SK-N-SH (cell line): ENCODE results near the gene POC5. TPM values are rescaled to one million over a fixed set of nuclear protein-coding genes. Genes with fewer than 3 reads are reported as not detected.

Source experiments
- CTCF ChIA-PET: fragments of 300-600, 350-600 bp; formaldehyde crosslinking; extraction: SDS; loops from one replicate; lab custom pipeline; 2021; lab: Yijun Ruan, JAX
- POLR2A ChIA-PET: fragments of 350-600 bp; sonication (Branson Sonifier 250); formaldehyde crosslinking; extraction: SDS; loops from one replicate; lab custom pipeline; 2020; ENCODE audit warnings: antibody characterized with exemption, inconsistent platforms; lab: Yijun Ruan, JAX
- DNase-seq: peaks from one replicate; pipeline ENCODE4 v3.0.0; 2012
- H2AFZ ChIP-seq: fragments of 200-600 bp; sonication (generic); 2 replicates; pipeline ENCODE4 v1.8.1; 2016; ENCODE audit warnings: antibody characterized with exemption, mild to moderate bottlenecking, low read depth
- H3F3A ChIP-seq: fragments of 200-600 bp; sonication (generic); replicated peaks from 2 replicates; pipeline ENCODE3; 2016; ENCODE audit warnings: antibody characterized with exemption, mild to moderate bottlenecking; ENCODE audit not compliant: insufficient read depth
- H3K27ac ChIP-seq, 2 experiments: fragments of 200-500 bp in 1 of 2; fragments of 200-600 bp in 1 of 2; sonication (Bioruptor generic) in 1 of 2; sonication (generic), shearing (Covaris generic) in 1 of 2; 2 replicates each; pipeline versions ENCODE4 v1.5.1 to v1.6.1; 2014 to 2016; ENCODE audit warnings: low read depth in 2 of 2, inconsistent platforms in 1 of 2, low read length in 1 of 2, mild to moderate bottlenecking in 1 of 2, mixed read lengths in 1 of 2
- H3K27me3 ChIP-seq: fragments of 200-600 bp; sonication (generic), shearing (Covaris generic); 2 replicates; pipeline ENCODE4 v1.6.1; 2016; ENCODE audit warnings: mixed run types; ENCODE audit not compliant: insufficient read depth
- H3K36me3 ChIP-seq, 2 experiments: fragments of 200-500 bp in 1 of 2; fragments of 200-600 bp in 1 of 2; sonication (Bioruptor generic) in 1 of 2; sonication (generic) in 1 of 2; replicated peaks in 1 of 2; 2 replicates each; pipeline versions ENCODE3 to v1.5.1; 2014 to 2016; ENCODE audit warnings: low read length in 1 of 2, mild to moderate bottlenecking in 1 of 2; ENCODE audit not compliant: insufficient read depth in 2 of 2, control insufficient read depth in 1 of 2
- H3K4me1 ChIP-seq, 2 experiments: fragments of 200-500 bp in 1 of 2; fragments of 200-600 bp in 1 of 2; sonication (Bioruptor generic) in 1 of 2; sonication (generic), shearing (Covaris generic) in 1 of 2; 2 replicates each; pipeline versions ENCODE4 v1.5.1 to v1.6.1; 2014 to 2016; ENCODE audit warnings: low read depth in 1 of 2, low read length in 1 of 2, mixed run types in 1 of 2; ENCODE audit not compliant: insufficient read depth in 2 of 2, control insufficient read depth in 1 of 2
- H3K4me2 ChIP-seq: fragments of 200-600 bp; sonication (generic), shearing (Covaris generic); 2 replicates; pipeline ENCODE4 v1.6.1; 2017; ENCODE audit warnings: mixed run types
- H3K4me3 ChIP-seq, 2 experiments: fragments of 200-500 bp in 1 of 2; fragments of 200-600 bp in 1 of 2; sonication (Bioruptor generic) in 1 of 2; sonication (generic), shearing (Covaris generic) in 1 of 2; 2 replicates each; pipeline versions ENCODE4 v1.5.1 to v1.8.1; 2014 to 2016; ENCODE audit warnings: low read depth in 2 of 2, inconsistent platforms in 1 of 2, low read length in 1 of 2, mild to moderate bottlenecking in 1 of 2, mixed read lengths in 1 of 2, moderate library complexity in 1 of 2
- H3K79me2 ChIP-seq: fragments of 200-600 bp; sonication (generic); 2 replicates; pipeline ENCODE4 v1.8.1; 2017; ENCODE audit warnings: mild to moderate bottlenecking; ENCODE audit not compliant: insufficient read depth
- H3K9ac ChIP-seq: fragments of 200-600 bp; sonication (generic); 2 replicates; pipeline ENCODE4 v1.6.1; 2017; ENCODE audit warnings: mixed run types
- H3K9me2 ChIP-seq: fragments of 200-600 bp; sonication (generic); 2 replicates; pipeline ENCODE4 v1.6.1; 2017; ENCODE audit warnings: mixed run types
- H3K9me3 ChIP-seq: fragments of 200-600 bp; sonication (generic); 2 replicates; pipeline ENCODE4 v1.6.1; 2017; ENCODE audit warnings: mixed run types, mild to moderate bottlenecking, moderate library complexity
- H4K20me1 ChIP-seq: fragments of 200-600 bp; sonication (generic); 2 replicates; pipeline ENCODE4 v1.6.1; 2017; ENCODE audit warnings: mild to moderate bottlenecking, mixed run types; ENCODE audit not compliant: insufficient read depth
- EP300 ChIP-seq, 2 experiments: IDR thresholded peaks; 2 replicates each; pipeline versions ENCODE4 v1.4.0 to v1.6.1; 2012; ENCODE audit warnings: borderline replicate concordance in 1 of 2, low read depth in 1 of 2, low read length in 1 of 2
- FOXJ3 ChIP-seq: sonication (generic); formaldehyde crosslinking; IDR thresholded peaks from 2 replicates; pipeline ENCODE4 v1.5.1; 2020; ENCODE audit warnings: mild to moderate bottlenecking, missing genetic modification reagents
- JUND ChIP-seq: IDR thresholded peaks from 2 replicates; pipeline ENCODE4 v1.4.0; 2012
- MXI1 ChIP-seq: IDR thresholded peaks from 2 replicates; pipeline ENCODE4 v1.6.1; 2012; ENCODE audit warnings: mild to moderate bottlenecking, low read depth, low read length, improper control_type of control experiment
- POLR2AphosphoS5 ChIP-seq: IDR thresholded peaks from 2 replicates; pipeline ENCODE4 v1.6.1; 2012; ENCODE audit warnings: low read depth, low read length
- RAD21 ChIP-seq: IDR thresholded peaks from 2 replicates; pipeline ENCODE4 v1.6.1; 2012; ENCODE audit warnings: mild to moderate bottlenecking, low read length
- RCOR1 ChIP-seq: fragments of 150-350 bp; IDR thresholded peaks from 2 replicates; pipeline ENCODE4 v1.6.1; 2017; ENCODE audit warnings: antibody characterized with exemption, low read length
- WGBS: methylation state at CpG from one replicate; pipeline ENCODE4 v1.1.6; 2017; ENCODE audit warnings: low lambda C conversion rate; 5-methylcytosine and 5-hydroxymethylcytosine counted together
- polyA plus RNA-seq, 3 experiments: library from polyadenylated mRNA; depleted of rRNA; stranded (reverse); fragments of >200 nt; gene quantifications; 2 replicates each; pipeline ENCODE4 v1.2.3, GENCODE V29; 2012
- TF ChIP-seq, protein P1 (sequence below): IDR thresholded peaks from 2 replicates; pipeline ENCODE4; 2012
- TF ChIP-seq, protein P2 (sequence below): fragments of 200-600 bp; sonication (generic); IDR thresholded peaks from 2 replicates; pipeline ENCODE4 v1.6.1; 2017; ENCODE audit warnings: antibody characterized with exemption, mild to moderate bottlenecking, moderate library complexity

The POC5 gene
- polyA plus RNA-seq, 1 of the 3 experiments (the other 2 are of a cell fraction): 15.9 TPM

DNA sequence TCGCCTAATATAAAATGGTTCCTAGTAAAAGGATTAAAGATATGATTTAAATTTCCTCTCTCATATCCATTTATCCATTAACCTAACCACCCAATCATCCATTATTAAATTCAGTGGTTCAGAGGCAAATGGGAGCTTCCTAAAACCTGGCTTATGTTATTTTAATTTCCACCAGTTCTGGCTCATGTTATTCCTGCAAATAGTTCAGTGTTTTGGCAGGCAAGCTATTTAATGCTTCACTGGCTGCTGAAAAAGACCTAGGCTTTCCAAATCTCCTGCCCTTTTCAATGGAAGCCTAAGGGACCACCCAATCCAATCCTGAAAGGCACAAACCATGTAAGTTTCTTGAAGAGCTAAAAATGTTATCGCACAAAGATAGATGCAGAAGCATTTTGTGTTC is 52.3 kb downstream of the POC5 start:
- Histone ChIP-seq H3K4me2 (no peak overlapping the region), H3K27ac (peak overlapping the region in 1 of 2 experiments; percentile 85; a peak in 2 of 4 replicates), H3K9me3 (no peaks in the 10 kb centered on the region), H3K79me2 (no peaks in the 10 kb centered on the region), H3F3A (no peaks in the 10 kb centered on the region), H4K20me1 (no peaks in the 10 kb centered on the region), H2AFZ (no peak overlapping the region), H3K4me3 (no peak overlapping the region), H3K27me3 (no peaks in the 10 kb centered on the region), H3K9ac (no peak overlapping the region), H3K36me3 (no peaks in the 10 kb centered on the region), H3K9me2 (no peaks in the 10 kb centered on the region), H3K4me1 (peaks cover 0 to 65% of the 10 kb centered on the region in 2 experiments; a peak in 2 of 4 replicates)
- no peak for DNase-seq
- WGBS: 79% methylated on average over 2 of the region's 2 CpGs
- TF ChIP-seq JUND: no peak
- TF ChIP-seq MXI1: no peak
- TF ChIP-seq RCOR1: peak; percentile 37; the same call in 1 of the 2 replicates
- TF ChIP-seq POLR2AphosphoS5: no peak
- TF ChIP-seq EP300 (IDR thresholded peaks at IDR 0.05; ENCODE audit: borderline replicate concordance in 1 of 2, low read depth in 1 of 2, low read length in 1 of 2): peak in 1 of 2 experiments; percentile 54; a peak in 2 of 4 replicates
- 0 out of 2 replicates have a peak, but pooled peaks have one; percentile 11 for TF ChIP-seq RAD21
- CTCF ChIA-PET: interaction anchor here (1.1 to 1.7 kb wide), 2 partner anchors 11 to 16 kb away, joined by 3 to 9 read pairs; no protein-coding TSS in a partner anchor
- POLR2A ChIA-PET: no interaction called here

DNA sequence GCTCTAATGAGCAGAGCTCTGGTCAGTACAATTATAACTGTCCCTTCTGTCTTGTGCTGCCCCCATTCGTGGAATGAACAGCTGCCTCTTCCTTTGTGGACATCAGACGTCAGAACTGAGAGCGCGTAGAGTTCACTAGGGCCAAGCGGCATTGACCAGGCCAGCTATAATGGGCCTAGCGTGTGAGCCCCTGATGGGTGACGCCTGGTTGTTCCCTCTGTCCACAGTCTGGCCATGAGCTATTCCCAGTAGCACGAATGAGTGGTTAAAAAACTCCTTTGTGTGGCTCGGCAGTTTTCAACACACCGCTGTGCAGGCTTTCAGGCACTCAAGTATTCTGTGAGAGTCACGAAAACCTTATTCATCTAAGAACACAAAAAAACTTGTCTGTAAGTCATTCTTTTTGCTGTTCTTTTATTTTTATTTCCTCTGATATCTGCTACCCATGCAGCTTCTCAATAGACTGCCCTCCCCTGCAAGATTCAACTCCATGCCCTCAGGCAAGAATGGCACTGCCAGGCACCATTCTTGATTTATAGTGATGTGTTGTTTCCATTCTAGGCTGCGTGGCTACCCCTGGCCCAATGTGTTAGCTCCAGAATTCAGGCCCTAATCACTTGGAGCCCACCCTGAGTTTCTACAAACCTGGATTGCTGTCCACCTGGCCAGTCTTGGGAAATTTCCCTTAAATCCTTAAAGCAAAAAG is 53.5 kb downstream of the POC5 start:
- no peak overlapping the region for H2AFZ ChIP-seq
- H3K4me3 ChIP-seq: no peak overlapping the region
- no peak overlapping the region for H3K9ac ChIP-seq
- peak overlapping the region in 1 of 2 experiments; percentile 85; a peak in 2 of 4 replicates for H3K27ac ChIP-seq
- no peaks in the 10 kb centered on the region for H3K9me2 ChIP-seq
- H3K4me1 ChIP-seq: peaks cover 0 to 56% of the 10 kb centered on the region in 2 experiments; a peak in 2 of 4 replicates
- TF ChIP-seq, protein P1, sequence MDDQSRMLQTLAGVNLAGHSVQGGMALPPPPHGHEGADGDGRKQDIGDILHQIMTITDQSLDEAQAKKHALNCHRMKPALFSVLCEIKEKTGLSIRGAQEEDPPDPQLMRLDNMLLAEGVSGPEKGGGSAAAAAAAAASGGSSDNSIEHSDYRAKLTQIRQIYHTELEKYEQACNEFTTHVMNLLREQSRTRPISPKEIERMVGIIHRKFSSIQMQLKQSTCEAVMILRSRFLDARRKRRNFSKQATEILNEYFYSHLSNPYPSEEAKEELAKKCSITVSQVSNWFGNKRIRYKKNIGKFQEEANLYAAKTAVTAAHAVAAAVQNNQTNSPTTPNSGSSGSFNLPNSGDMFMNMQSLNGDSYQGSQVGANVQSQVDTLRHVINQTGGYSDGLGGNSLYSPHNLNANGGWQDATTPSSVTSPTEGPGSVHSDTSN: no peak
- TF ChIP-seq FOXJ3 (CRISPR knock-in tag) (peak; percentile 27; the same call in 1 of the 2 replicates), EP300 (IDR thresholded peaks at IDR 0.05; ENCODE audit: borderline replicate concordance in 1 of 2, low read depth in 1 of 2, low read length in 1 of 2) (peak in 1 of 2 experiments; percentile 30; a peak in 1 of 4 replicates)
- TF ChIP-seq, protein P2, sequence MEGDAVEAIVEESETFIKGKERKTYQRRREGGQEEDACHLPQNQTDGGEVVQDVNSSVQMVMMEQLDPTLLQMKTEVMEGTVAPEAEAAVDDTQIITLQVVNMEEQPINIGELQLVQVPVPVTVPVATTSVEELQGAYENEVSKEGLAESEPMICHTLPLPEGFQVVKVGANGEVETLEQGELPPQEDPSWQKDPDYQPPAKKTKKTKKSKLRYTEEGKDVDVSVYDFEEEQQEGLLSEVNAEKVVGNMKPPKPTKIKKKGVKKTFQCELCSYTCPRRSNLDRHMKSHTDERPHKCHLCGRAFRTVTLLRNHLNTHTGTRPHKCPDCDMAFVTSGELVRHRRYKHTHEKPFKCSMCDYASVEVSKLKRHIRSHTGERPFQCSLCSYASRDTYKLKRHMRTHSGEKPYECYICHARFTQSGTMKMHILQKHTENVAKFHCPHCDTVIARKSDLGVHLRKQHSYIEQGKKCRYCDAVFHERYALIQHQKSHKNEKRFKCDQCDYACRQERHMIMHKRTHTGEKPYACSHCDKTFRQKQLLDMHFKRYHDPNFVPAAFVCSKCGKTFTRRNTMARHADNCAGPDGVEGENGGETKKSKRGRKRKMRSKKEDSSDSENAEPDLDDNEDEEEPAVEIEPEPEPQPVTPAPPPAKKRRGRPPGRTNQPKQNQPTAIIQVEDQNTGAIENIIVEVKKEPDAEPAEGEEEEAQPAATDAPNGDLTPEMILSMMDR: no peak
- ChIA-PET POLR2A (no interaction called here), CTCF (interaction anchor here (0.6 to 1.7 kb wide), 4 partner anchors 12 to 740 kb away, joined by 3 to 9 read pairs (median 3); partner anchors contain the start of gene IQGAP2)
- no peak for DNase-seq
- no peaks in the 10 kb centered on the region for H3F3A ChIP-seq
- H3K79me2 ChIP-seq: no peaks in the 10 kb centered on the region
- H3K36me3 ChIP-seq: no peaks in the 10 kb centered on the region
- no peaks in the 10 kb centered on the region for H3K27me3 ChIP-seq
- no peaks in the 10 kb centered on the region for H4K20me1 ChIP-seq
- 73% methylated on average over 11 of the region's 12 CpGs for WGBS
- H3K9me3 ChIP-seq: no peaks in the 10 kb centered on the region
- no peak overlapping the region for H3K4me2 ChIP-seq
